Medulla oblongata (tissue), 1 donor: ENCODE results near the gene IMP3.

ENCODE experiments used
- DNase-seq: peaks from one replicate; pipeline ENCODE4 v3.0.0-alpha.2; 2015; ENCODE audit errors: extremely low spot score

The IMP3 gene

DNA sequence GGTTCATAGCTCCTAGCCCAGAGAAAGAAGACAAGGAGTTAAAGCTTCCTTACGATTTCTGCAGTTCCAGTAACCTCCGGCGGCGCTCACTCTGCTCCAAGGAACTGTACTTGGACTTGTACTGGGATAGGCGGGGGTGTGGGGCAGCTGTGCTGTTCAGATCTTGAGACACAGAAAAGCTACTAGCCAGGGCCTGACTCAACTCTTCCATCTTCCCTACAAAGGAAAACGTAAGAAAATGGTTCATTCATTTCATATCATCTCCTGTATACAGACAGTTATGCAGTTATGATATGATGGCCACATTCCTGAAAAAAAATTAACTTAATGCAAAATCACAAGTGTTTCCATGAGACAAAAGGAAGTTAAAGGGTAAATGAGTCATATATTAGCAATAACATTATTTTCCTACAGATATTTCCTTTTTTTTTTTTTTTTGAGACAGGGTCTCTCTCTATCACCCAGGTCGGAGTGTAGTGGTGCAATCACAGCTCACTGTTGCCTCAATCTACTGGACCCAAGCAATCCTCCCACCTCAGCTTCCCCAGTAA lies 19.1 kb downstream of the IMP3 start:
- DNase-seq = peak; percentile 24

DNA sequence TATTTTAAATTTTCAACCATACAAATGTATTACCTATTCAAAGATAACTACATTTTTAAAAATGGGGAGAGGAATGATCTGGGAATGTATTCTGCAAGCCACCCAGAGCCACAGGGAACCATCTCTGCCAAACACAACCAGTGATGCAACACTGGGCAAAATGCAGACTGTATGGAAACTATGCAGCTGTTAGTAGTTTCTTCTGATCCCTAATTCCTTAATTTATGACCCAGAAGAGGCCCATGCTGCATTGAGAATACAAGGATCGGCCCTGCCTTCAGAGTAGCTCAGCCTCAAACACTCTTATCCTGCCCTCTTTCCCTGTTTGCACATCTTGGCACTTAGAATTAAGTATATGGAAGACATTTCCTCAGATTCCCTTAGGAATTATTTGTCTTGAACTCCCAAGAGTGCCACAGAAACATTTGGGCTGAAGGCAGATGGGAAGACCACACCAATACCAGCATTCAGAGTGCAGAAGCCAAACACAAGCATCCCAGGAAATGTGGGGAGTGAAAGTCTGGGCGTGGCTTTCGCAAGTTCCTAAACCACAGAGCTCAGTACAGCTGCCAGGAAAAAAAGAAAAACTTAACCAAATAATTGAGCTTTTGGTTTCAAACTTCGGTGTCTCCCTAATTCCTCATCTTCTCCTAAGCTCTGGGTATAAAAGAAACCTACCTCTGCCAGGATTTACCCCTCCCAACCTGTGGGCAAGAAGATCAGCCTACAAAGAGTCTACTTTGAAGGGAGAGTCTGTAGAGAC lies 19.8 kb downstream of the IMP3 start:
- no peak for DNase-seq

DNA sequence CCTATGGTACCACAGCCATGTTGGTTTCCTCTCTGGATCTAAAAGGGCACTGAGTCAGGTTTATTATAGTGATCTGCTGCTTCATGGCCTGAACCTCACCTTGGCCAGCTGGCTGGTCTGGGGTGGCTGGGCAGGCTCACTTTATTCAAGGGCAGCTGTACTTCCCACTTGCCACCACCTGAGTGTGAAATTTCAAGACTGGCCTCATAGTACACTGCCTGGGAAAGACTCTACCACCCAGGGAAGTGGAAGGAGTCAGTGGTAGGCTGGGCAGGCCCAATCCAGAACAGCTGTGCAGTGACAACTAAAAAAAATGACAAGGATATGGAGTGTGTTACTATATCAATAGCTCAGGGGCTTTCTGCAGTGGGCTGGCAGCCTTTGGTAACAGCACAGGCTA lies 23.3 kb downstream of the IMP3 start:
- no peak for DNase-seq

DNA sequence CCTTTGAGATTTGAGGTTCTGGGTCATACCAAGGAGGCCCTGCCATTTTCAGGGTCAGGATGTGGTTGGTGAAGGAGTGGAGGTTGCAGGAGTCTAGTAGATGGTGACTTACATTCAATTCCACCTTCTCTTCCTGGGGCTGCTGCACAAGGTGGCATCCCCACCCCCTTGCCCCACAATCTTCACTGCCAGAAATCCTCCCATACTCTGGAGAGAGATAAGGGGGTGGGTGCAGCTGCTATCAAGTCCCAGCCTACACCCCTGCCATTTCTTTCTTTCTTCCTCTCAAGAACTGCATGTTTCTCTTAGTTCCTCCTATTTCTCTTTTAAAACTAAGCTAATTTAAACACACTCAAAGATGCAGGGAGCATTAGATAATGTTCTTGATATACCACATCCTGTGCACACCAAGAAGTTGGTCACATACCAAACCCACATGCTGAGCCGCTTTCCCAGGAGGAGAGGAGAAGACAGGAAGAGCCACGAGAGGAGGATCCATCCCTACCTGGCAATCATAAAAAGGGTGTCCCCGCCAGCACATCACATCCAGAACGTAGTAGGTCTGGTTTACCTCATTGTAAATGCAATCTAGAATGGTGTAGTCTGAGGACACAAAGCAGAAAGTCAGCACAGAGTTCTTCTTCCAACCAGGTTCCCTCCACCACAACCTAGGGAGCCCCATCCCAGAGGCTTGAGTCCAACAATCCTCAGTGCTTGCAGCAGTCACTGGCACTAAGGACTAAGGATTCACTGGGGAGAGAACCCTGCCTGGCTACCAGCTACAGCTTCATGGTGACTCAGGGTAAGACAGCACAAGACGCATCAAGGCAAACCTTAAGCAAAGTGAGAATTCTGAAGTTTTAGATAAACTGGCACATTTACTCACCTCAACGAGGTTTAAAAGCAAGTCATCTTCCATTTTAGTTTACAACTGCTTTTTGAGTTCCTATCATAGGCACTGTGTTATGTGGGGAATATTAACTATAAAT lies 33.0 kb downstream of the IMP3 start:
- DNase-seq = no peak

DNA sequence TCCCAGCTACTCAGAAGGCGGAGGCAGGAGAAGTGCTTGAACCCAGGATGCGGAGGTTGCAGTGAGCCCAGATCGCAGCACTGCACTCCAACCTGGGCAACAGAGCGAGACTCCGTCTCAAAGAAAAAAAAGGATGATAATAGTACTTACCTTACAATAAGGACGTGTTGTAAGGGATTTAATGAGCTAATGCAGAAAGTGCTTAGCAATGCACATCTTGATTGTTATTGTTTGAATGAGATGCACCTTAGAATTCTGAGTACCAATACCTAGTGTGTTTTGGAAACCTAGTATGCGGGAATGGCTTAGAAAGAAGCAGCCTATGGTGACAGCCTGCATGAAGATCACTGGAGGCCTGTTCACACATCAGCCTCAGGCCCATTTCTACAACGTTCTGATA lies 34.0 kb downstream of the IMP3 start:
- no peak for DNase-seq

DNA sequence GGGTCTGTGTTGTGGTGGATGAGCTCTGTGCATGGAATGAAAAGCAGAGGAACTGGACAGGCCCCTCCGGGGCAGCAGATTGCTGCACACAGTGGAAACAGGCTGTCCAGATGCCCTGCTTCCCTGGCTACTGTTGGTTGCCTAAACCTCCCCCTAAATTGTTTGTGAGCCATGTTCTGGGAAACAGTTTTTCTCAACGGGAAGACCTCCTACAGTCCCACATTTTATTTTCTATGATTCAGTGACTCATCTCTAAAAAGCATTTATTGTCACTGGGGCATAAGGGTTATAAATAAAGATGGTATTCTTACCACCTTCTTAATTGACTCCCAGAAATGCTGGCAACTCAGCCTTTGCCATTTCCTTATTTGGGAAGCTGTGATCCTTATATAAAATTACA lies 40.6 kb downstream of the IMP3 start:
- DNase-seq = no peak

DNA sequence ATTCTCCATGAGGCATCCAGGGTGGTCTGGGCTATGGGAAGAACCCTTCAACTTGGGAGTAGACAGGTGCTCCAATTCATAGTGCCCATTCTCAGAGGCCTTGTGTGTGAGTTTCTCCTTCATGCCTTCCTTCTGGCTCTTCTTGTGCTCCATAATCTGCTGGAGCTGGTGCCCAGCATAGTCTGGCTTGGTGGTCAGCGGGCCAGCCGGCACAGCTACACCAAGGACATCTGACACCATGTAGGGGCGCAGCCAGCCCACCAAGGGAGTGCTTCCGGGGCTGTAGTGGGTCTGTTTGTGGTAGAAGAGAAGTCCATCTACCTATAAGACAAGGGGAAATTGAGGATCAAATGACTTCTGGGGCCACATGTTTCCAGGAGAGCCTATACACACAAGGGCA lies 41.7 kb downstream of the IMP3 start:
- no peak for DNase-seq

DNA sequence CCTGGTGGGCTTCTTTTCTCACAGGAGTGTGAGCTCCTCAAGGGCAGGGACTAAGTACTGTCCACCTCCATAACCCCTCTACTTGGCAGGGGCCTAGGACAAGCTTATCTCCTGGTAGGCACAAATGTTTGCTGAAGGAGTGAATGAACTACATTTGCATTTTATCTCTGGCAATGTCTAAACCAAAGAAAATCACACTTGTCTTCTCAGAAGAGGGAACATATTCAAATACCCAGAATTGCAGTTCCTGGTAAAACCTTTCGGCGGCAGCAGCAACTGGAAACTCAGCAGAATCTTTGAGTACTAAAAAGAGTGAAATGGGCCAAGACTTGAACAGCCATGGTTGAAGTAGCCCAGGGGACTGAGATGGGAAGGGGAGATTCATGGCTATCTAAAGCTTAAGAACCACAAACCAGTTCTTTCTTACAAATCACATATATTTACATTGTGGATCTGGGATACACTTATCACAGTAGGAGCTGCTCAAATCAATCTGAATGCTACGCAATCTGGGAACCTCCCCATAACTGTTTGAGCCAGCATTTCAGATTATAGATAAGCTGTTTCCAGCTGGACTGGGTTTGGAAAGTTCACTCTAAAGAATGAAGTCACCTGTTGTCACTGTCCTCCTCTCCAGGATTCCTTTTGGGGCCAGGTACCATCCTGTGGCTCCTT lies 42.2 kb downstream of the IMP3 start:
- no peak for DNase-seq

DNA sequence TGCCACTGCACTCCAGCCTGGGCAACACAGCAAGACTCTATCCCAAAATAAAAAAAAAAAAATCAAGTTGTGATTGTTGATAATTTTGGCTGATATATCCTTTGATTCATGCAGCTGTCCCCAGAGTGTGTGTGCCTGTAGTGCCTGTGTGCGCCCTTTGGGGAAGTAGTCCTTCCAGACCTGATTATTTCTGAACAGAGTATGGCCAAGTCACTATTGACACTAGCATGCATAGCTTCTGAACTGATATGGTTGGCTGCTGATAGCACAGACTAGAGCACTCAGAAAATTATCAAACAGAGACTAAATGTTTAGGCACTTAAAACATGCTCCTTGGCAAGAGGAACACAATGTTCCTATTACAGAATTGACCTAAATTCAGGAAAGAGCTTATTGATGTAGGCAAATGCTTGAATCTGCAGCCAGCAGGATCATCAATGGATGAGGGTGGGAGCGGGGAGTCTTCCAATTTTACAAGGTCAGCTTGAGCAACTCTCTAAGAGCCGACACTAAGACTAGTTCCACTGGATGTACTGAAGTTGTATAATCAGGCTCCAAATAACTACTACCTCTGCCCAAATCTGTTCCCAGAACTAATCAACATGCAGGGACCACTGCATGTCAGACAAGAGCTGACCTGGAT lies 43.2 kb downstream of the IMP3 start:
- no peak for DNase-seq

DNA sequence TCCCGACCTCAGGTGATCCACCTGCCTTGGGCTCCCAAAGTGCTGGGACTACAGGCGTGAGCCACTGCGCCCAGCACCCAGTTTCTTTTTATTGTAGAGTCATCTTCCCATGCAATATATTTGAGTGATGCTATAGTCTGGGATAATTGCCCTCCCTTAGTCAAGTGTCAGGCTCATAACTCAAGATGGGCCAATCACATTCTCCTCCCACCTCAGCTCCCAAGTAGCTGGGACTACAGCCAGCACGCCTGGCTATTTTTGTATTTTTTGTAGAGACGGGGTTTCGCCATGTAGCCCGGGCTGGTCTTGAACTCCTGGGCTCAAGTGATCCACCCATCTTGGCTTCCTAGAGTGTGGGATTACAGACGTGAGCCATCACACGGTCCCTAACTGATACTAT lies 45.7 kb downstream of the IMP3 start:
- no peak for DNase-seq

DNA sequence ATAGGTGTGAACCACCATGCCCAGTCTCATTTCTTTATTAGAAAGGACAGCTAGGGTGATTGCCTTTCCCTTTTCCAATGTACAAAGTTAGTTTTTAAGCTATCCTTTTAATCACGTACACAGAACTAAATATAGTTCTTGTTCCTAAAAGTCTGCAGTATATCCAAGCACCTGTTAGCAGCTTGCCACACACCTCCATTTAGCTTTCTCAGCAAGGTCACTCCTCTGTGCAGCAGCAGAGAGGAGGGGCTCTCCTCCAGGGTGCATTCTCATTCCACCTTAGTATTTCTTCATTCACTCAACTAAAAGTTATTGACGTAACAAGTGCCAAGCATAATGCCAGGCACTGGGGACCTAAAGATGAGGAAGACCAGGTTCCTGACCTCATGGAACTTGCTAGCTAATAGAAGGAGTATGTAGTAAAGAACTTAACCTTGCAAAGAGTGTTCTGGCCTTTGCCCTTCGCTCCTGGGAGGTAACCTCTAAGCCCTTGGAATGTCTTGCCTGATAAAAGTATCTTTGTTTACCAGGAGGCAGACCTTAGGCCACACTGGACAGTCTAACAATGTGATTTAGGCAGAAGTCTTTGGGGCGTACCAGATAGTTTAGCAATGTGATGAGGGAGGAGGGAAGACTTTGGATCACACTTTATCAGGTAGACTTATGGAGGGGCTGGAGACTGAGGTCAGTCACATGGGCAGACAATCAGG lies 48.2 kb downstream of the IMP3 start:
- DNase-seq = no peak

DNA sequence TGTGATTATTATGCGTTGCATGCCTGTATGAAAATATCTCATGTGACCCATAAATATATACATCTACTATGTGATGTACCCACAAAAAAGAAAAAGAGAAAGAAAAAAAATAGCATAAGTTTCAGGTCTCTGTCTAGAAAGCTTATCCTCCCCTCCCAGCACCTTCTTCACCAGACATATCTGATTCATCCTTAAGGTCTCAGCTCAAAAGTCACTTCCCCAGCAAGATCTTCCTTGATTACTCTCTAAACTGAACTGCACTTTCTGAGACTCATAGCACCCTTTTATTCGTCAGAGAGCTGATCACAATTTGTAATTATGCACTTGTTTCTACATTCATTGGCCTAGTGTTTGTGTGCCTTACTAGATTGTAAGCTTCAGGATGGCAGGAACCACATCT lies 49.8 kb downstream of the IMP3 start:
- no peak for DNase-seq
